GM19328 (cell line): ENCODE measurements around the gene GZMM.

Experiments
- ATAC-seq: cut with Tn5 transposase; IDR thresholded peaks from one replicate; pipeline ENCODE4 v1.9.1; 2021; ENCODE audit warnings: mild to moderate bottlenecking, moderate library complexity; ENCODE audit not compliant: unreplicated experiment

GZMM gene

DNA sequence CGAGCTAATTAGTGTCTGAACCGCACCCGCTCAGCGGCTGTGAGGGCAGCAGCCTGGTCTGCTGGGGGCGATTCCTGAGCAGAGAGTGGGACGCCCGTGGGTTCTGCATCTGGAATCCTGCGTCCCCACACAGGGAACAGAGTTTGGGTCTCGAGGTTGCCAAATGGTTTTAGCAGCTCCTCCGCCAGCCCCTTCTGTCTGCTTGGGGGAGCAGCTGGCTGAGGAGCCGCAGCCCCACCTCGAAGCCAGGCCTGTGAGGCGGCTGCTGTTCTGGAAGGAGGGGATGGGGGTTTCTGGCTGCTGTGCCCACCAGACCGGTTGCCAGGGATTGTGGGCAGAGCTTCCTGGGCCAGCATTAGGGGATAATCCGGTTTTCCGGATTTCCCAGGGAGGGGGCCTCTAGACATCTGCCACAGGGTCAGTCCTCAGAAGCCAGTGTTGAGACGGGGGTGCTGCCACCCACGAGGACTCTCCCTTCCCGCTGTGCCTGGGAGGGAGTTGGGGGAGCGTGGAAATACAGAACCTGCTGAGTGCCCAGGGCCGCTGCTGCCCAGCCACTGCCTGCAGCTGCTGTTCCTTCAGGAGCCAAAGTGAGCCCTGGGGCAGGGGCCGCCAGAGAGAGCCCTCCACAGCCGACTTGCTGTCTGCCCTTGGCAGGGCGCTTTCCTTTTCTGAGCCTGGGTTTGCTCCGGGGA is 10.3 kb upstream of the GZMM start:
- ATAC-seq: no peak

DNA sequence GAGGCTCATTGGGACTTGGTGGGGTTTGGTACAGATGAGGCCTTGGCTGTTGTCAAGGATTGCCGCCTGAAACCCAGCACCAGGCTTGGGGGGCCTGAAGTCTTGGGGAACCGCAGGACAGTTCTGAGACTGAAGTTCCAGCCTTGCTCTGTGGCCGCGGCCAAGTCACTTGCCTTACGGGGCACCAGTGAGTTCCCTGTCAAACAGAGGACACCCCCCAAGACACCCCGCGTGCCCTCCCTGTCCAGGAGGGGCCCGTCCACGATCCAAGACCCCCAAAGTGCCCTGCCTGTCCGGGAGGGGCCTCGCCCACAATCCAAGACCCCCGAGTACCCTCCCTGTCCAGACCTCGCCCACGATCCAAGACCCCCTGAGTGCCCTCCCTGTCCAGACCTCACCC is 9.8 kb upstream of the GZMM start:
- ATAC-seq: no peak

DNA sequence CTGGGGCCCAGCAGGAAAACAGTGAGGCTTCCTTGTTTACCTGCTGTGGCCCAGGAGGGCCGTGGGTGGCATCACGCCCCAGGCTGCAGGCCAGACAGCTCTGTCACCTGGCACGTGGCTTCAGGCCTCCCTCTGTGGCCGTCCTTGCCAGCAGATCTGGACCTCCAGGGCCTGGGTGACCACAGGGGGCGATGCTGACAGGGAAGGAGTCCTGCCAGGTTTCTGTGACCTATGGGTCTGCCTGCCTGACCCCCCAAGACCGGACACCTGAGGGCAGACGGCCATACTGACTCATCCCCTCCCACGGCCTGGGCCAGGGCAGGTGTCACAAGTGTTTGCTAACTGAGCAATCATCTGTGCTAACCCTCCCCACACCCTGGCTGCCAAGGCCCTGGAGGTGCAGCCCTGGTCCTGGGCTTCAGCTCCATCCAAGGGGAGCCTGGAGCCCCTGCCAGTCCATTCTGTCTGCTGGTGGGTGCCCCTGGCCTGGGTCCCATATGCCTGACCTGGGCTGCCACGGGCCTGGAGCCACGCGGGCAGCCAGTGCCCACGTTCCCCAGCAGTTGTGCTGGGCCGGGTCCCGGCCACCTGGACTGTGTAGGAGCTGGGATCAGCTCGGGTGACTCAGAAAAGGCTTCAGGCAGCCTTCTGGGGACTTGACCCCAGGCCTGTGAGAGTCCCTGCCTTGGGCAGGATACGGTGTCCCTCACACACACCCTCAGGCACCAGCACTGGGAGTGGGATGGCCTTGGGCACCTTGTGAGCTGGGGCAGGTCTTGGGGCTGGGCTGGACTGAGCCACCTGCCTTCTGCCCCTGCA is 8.6 kb upstream of the GZMM start:
- ATAC-seq: no peak

DNA sequence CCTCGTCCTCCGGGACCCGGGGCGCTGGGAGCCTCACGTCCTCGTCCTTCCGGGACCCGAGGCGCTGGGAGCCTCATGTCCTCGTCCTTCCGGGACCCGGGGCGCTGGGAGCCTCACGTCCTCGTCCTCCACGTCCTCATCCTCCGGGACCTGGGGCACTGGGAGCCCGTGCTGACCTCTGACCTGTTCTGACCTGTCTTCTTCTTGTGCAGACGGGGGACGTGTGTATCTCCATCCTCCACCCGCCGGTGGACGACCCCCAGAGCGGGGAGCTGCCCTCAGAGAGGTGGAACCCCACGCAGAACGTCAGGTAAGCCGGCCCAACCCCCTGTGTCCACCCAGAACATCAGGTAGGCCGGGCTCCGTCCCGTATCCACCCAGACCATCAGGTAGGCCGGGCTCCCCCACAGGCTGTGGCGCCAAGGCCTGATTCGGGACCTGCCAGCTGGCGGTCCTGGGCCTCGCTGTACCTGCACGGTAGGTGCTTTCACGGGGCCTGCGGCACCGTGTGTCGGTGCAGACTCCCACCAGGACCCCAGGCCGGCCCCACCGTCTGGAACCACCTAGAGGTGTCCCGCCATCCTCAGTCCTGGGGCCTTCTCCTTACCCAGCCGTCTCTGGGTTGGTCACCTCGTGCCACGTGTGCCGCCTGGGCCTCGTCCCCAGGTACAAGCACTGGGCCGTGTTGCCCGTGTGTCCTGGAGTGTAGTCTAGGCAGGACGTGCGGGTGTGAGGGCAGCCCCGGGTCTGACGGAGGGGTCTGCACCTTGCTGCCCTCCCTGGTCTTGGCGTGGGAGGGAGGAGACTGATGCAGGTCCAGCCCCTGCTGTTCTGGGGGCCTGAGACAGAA is 7.6 kb upstream of the GZMM start:
- no peak for ATAC-seq

DNA sequence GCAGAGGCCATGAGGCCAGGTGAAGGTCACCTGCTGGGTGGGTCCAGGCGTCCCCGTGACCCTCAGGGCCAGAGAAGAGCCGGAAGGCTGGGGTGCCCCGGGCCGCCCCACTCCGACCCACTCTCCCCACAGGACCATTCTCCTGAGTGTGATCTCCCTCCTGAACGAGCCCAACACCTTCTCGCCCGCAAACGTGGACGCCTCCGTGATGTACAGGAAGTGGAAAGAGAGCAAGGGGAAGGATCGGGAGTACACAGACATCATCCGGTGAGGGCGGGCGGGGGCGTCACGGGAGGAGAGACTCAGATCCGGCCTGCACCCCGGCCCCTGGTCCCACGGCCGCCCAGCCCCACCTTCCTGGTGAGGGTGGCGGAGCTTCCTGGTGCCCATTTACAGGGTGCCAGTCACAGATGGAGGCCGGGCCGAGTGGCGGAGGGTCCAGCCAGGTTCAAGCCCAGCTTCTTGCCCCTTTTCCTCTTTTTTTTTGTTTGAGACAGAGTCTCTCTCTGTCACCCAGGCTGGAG is 6.9 kb upstream of the GZMM start:
- no peak for ATAC-seq

DNA sequence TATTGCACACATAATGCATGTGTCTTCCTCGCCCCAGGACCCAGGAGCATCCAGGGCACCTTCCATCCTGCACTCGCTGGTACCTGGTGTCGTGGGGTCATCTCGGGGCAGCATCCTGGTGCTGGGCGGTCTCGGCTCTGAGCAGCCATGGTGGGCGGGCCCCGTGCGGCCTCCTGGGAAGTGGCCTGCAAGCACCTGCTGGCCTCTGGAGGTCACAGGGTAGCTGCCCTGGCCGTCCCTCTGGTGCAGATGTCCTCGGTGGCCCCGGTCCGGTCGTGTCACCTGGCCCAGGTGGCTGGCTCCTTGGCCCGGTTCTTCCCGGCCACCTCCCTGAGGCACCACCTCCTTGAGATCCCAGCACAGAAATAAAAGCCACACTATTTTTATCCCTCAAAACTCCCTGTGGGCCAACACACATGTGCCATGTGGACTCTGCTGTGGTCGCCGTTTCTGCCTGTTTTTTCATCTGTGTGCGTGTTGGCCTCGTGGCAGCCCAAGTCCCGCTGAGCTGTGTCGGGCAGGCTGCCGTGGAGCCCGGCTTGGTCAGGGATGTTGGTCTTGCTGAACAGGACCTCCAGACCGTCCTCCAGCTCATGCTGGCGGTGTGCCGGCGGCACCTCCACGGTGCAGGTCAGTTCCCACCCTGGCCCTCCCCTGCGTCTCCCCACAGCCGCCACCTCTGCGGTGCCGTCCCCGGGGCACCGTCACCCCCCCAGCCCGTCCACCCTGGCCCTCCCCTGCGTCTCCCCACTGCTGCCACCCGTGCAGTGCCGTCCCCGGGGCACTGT is 5.0 kb upstream of the GZMM start:
- no peak for ATAC-seq

DNA sequence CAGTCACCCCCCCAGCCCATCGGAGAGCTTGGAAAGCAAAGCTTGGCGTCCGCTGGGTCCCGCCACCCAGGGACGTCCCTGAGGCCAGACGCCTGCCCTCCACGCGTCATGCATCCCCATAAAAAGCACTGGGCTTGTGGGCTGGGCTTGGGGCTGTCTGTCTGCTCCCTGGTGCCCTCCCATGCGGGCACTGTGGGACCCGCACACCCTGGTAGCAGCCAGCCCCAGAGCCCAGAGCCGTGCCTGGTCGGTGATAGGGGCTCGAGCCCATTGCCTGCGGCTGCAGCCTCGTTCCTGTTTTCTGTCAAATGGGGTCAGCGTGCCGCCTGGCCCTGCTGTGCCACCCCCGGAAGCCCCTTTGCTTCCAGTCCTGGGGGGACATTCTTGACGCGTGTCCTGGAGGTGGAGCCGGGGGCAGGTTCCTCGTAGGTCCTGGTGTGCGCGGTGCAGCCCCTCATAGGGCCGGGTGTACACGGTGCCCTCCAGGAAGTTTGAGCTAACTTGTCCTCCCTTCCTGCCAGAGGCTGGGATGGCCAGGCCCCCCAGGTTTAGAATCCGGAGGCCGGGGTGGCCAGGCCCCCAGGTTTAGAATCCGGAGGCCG is 4.3 kb upstream of the GZMM start:
- no peak for ATAC-seq

DNA sequence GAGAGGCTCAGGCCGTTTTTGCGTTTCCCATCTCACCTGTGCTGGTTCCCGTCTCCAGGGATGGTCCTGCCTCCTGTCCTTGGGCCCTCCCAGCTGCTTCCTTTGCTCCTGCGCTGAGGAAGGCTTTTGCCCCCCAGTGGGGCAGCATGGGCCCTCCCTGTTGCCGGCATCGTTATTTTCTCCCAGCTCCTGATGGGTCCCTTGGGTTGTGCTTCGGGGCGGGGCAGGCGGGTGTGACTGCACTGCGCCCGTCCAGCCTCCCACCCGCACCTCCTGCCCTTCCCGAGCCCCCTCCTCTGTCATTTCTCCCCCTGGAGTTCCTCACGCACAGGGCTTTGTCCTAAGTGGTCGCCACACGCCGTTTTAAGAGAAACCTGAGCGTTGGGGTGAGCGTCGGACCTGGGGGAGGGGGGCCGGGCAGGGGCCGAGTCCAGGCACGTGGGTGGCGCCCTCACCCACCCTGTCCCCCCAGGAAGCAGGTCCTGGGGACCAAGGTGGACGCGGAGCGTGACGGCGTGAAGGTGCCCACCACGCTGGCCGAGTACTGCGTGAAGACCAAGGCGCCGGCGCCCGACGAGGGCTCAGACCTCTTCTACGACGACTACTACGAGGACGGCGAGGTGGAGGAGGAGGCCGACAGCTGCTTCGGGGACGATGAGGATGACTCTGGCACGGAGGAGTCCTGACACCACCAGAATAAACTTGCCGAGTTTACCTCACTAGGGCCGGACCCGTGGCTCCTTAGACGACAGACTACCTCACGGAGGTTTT is 2.8 kb upstream of the GZMM start:
- no peak for ATAC-seq

DNA sequence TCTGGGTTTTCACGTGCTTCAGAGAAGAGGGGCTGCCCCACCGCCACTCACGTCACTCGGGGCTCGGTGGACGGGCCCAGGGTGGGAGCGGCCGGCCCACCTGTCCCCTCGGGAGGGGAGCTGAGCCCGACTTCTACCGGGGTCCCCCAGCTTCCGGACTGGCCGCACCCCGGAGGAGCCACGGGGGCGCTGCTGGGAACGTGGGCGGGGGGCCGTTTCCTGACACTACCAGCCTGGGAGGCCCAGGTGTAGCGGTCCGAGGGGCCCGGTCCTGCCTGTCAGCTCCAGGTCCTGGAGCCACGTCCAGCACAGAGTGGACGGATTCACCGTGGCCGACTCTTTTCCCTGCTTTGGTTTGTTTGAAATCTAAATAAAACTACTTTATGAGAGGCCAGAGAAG is 2.2 kb upstream of the GZMM start:
- no peak for ATAC-seq

DNA sequence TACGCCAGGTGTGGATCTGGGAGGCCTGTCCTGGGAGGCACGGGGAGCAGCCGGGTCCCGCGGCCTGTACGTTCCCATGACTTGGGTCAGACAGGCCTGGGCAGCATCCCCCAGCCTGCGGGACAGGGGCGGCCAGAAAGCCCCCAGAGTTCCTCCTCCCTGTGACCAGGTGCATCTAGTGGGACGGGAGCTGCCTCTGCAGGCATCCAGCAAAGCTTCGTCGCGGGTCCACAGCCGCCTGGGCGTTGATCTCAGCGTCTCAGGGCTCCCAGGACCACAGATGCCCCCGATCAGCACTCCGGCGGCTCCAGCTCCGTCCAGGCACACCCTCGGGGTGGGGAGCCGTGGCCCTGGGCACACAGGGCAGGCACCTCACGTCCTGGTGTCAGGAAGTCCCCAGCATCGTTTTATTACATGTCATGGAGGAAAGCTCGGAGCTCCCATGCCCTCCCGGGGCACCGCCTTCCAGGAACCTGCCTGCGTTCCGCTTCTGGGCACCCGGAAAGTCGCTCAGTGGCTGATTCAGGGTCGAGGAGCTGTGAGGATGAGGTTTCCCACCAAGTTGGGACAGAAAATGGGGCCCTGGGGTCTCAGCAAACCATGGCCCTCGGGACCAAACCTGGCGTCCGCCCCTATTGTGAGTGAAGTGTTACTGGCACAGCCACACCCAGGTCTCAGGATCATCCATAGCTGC is 1.5 kb upstream of the GZMM start:
- ATAC-seq: no peak

DNA sequence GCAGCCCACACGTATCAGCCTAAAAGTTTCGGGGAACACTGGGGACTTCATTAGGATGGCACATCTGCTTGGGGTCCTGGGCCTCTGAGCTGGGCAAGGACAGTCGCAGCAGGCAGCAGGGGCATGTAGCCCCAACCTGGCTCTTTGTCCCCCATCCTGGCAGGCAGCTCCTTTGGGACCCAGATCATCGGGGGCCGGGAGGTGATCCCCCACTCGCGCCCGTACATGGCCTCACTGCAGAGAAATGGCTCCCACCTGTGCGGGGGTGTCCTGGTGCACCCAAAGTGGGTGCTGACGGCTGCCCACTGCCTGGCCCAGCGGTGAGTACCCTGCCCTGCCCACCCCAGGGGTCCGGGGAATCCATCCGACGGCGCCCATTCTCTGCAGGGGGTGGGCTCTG is 3.3 kb downstream of the GZMM start:
- no peak for ATAC-seq

DNA sequence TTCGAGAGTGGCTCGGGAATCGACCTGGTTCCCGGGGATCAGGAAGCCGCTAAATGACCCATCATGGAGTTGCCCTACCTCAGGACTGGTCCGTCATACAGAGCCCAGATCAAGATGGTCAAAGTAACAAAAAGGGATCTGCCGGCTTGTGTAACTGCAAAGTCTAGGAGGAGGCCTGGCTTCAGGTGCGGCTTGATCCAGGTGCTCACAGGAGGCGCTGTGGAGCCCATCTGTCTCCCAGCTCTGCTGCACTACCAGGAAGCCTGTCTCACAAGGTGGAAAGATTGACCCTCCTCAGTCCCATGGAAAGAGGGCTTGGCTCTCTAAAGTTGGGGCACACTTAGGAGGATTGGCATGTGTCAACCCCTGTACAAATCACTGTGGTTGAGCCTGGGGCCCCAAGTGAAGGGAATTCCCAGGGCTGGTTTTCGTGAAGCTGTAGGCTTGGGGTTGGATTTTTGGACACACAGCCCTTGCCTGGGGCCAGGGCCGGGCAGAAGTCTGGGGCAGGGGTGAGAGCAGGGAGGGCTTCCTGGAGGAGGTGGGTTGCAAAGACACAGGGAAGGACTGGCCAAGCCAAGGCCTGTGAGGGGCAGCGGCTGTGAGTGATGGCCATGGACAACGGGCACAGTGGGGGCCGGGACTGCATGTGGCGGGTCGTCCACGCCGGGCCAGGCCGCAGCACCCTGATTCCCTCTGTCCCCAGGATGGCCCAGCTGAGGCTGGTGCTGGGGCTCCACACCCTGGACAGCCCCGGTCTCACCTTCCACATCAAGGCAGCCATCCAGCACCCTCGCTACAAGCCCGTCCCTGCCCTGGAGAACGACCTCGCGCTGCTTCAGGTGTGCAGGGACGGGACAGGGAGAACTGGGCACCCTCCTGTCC is 4.2 kb downstream of the GZMM start:
- no peak for ATAC-seq

DNA sequence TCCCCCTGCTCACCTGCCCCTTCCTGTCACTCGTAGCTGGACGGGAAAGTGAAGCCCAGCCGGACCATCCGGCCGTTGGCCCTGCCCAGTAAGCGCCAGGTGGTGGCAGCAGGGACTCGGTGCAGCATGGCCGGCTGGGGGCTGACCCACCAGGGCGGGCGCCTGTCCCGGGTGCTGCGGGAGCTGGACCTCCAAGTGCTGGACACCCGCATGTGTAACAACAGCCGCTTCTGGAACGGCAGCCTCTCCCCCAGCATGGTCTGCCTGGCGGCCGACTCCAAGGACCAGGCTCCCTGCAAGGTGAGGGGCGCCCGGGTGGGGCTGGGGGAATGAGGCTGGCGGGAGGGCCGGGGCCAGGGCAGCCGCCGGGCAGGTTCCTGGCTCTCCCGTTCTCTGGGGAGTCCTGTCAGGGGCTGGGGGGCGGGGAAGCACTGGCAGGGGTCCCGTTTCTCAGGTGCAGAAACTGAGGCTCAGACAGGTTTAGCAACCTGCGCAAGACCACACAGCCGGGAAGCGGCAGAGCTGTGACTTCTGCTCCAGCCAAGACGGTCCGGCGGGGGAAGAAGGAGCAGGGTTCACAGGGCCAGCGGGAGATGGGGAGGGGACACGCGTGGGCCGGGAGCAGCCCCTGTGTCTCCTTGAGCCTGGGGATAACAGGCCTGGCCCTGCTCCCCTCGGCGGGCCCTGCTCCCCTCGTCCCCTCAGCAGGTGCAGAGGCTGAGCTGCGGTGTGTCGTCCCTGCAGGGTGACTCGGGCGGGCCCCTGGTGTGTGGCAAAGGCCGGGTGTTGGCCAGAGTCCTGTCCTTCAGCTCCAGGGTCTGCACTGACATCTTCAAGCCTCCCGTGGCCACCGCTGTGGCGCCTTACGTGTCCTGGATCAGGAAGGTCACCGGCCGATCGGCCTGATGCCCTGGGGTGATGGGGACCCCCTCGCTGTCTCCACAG is 5.3 kb downstream of the GZMM start:
- no peak for ATAC-seq

DNA sequence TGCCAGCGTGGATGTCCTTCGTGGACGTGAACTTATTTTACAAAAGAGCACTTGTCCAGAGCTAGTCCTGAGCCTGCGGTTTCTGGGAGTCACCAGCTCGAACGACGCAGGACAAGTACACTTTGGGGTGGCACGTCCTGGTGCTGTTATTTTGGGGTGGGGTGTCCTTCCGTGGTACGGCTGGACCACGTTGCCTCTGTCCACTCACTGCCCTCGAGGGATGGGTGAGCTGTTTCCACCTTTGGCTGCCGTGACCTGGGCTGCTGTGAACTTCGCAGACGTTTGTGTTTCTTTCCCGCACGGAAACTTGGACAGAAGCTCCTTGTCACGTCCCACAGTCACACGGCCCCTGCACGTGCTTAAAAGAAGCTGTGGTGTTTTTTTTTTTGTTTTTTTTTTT is 11.0 kb downstream of the GZMM start:
- ATAC-seq: no peak

DNA sequence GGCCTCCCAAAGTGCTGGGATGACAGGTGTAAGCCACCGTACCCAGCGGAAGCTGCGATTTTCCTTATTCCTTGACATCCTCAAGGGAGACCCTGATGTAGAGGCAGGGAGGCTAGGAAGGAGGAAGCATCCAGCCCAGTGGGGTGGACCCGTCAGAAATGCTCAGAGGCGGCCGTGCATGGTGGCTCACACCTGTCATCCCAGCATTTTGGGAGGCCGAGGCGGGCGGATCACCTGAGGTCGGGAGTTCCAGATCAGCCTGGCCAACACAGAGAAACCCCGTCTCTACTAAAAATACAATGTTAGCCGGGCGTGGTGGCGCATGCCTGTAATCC is 11.6 kb downstream of the GZMM start:
- ATAC-seq: no peak

DNA sequence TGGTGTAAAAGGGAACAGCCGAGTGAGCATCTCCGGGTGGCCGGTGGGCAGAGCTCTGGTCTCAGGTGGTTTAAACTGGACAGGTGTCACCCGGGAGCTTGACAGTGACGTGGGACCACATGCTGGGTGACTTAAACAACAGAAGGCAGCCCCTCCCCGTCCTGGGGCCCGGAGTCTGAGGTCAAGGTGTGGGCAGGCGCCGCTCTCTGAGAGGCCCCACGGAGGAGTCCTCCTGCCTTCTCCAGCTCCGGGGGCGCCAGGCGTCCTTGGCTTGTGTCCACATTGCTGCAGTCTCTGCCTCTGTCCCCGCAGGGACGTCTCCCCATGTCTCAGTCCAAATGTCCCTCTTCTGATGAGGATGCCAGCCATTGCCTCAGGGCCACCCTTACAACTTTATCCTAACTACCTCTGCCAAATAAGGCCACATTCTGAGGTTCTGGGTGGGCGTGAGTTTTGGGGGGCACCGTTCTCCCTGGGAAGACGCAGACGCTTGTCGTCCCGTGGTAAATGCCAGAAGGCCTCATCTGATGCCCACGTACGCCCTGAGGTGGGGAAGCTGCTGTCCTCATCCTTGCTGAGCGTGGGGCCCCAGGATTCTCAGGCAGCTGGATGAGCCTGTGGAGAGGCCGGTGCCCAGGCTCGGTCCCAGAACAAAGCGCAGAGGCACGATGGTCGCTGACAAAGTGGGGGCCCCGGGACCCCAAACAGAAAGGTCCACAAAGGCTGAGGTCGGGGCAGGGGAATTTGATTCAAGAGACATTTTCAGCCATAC is 12.9 kb downstream of the GZMM start:
- ATAC-seq: no peak
